ENCODE data around the gene LECT2. TPM values are rescaled to one million over a fixed set of nuclear protein-coding genes. Genes with fewer than 3 reads are reported as not detected.

Gene LECT2
- total RNA-seq, 1 experiment from 2014 or later = not detected

GRCh38 chr5:136000147-136000546, 45.4 kb upstream of the LECT2 start:
- no peak for DNase-seq
- no peaks in the 10 kb centered on the region for H3K27me3 Mint-ChIP-seq (ENCODE audit: unreplicated experiment)
- no peak overlapping the region for H3K27ac Mint-ChIP-seq (ENCODE audit: unreplicated experiment)
- no peaks in the 10 kb centered on the region for H3K9me3 Mint-ChIP-seq (ENCODE audit: low read depth, unreplicated experiment)
- CTCF ChIA-PET = interaction anchor here (1.0 kb wide), 1 partner anchor 10 kb away, joined by 3 read pairs; no protein-coding TSS in a partner anchor
- TF ChIP-seq CTCF (IDR thresholded peaks at IDR 0.05; ENCODE audit: unreplicated experiment) = no peak
- no peak overlapping the region for H3K4me3 Mint-ChIP-seq (ENCODE audit: low read depth, unreplicated experiment)
- peaks cover 45% of the 10 kb centered on the region for H3K4me1 Mint-ChIP-seq (ENCODE audit: low read depth, unreplicated experiment)
- H3K36me3 Mint-ChIP-seq (ENCODE audit: insufficient read depth, unreplicated experiment) = no peaks in the 10 kb centered on the region
- intact Hi-C loops (cut with micrococcal nuclease; ENCODE audit: unreplicated experiment) = no loop called here
- BruUV-seq (replicated peaks) = no TSS peak

GRCh38 chr5:135999406-136000139, 44.8 kb upstream of the LECT2 start:
- no TSS peak for BruUV-seq (replicated peaks)
- no peak overlapping the region for H3K4me3 Mint-ChIP-seq (ENCODE audit: low read depth, unreplicated experiment)
- TF ChIP-seq CTCF (IDR thresholded peaks at IDR 0.05; ENCODE audit: unreplicated experiment) = no peak
- H3K4me1 Mint-ChIP-seq (ENCODE audit: low read depth, unreplicated experiment) = peaks cover 50% of the 10 kb centered on the region
- intact Hi-C loops (cut with micrococcal nuclease; ENCODE audit: unreplicated experiment) = no loop called here
- CTCF ChIA-PET = interaction anchor here (1.0 kb wide), 1 partner anchor 10 kb away, joined by 3 read pairs; no protein-coding TSS in a partner anchor
- no peak overlapping the region for H3K27ac Mint-ChIP-seq (ENCODE audit: unreplicated experiment)
- no peaks in the 10 kb centered on the region for H3K9me3 Mint-ChIP-seq (ENCODE audit: low read depth, unreplicated experiment)
- no peaks in the 10 kb centered on the region for H3K27me3 Mint-ChIP-seq (ENCODE audit: unreplicated experiment)
- no peaks in the 10 kb centered on the region for H3K36me3 Mint-ChIP-seq (ENCODE audit: insufficient read depth, unreplicated experiment)
- peak; percentile 23 for DNase-seq

GRCh38 chr5:135998889-135999288, 44.1 kb upstream of the LECT2 start:
- no peaks in the 10 kb centered on the region for H3K36me3 Mint-ChIP-seq (ENCODE audit: insufficient read depth, unreplicated experiment)
- H3K27ac Mint-ChIP-seq (ENCODE audit: unreplicated experiment) = no peak overlapping the region

GRCh38 chr5:135997673-135998335, 43.0 kb upstream of the LECT2 start:
- Mint-ChIP-seq H3K27ac (ENCODE audit: unreplicated experiment) (no peak overlapping the region), H3K36me3 (ENCODE audit: insufficient read depth, unreplicated experiment) (no peaks in the 10 kb centered on the region), H3K4me1 (ENCODE audit: low read depth, unreplicated experiment) (peaks cover 53% of the 10 kb centered on the region), H3K4me3 (ENCODE audit: low read depth, unreplicated experiment) (no peak overlapping the region), H3K27me3 (ENCODE audit: unreplicated experiment) (no peaks in the 10 kb centered on the region), H3K9me3 (ENCODE audit: low read depth, unreplicated experiment) (no peaks in the 10 kb centered on the region)
- BruUV-seq (replicated peaks) = no TSS peak
- CTCF ChIA-PET = no interaction called here
- no peak for DNase-seq
- no peak for TF ChIP-seq CTCF (IDR thresholded peaks at IDR 0.05; ENCODE audit: unreplicated experiment)
- intact Hi-C loops (cut with micrococcal nuclease; ENCODE audit: unreplicated experiment) = no loop called here

More at GRCh38 chr5:135998889-135999288, 44.1 kb upstream of the LECT2 start:
- TF ChIP-seq CTCF (IDR thresholded peaks at IDR 0.05; ENCODE audit: unreplicated experiment) = no peak
- DNase-seq = no peak
- BruUV-seq (replicated peaks) = no TSS peak
- H3K4me3 Mint-ChIP-seq (ENCODE audit: low read depth, unreplicated experiment) = no peak overlapping the region
- CTCF ChIA-PET = interaction anchor here (1.0 kb wide), 1 partner anchor 9 kb away, joined by 3 read pairs; no protein-coding TSS in a partner anchor
- no peaks in the 10 kb centered on the region for H3K9me3 Mint-ChIP-seq (ENCODE audit: low read depth, unreplicated experiment)
- intact Hi-C loops (cut with micrococcal nuclease; ENCODE audit: unreplicated experiment) = no loop called here
- no peaks in the 10 kb centered on the region for H3K27me3 Mint-ChIP-seq (ENCODE audit: unreplicated experiment)
- peaks cover 56% of the 10 kb centered on the region for H3K4me1 Mint-ChIP-seq (ENCODE audit: low read depth, unreplicated experiment)

Measured in Calu3 (cell line).